H9 (cell line): ENCODE measurements around the gene RYR3. TPM values are rescaled to one million over a fixed set of nuclear protein-coding genes. Genes with fewer than 3 reads are reported as not detected.

ENCODE experiments used
- DNase-seq: peaks from one replicate; pipeline ENCODE4 v3.0.0-alpha.2; 2017
- H2AFZ ChIP-seq: one replicate; pipeline ENCODE4 v1.6.1; 2013; ENCODE audit warnings: mild to moderate bottlenecking, low read length, control low read depth, moderate library complexity
- H2AK5ac ChIP-seq: 2 replicates; pipeline ENCODE4 v1.6.1; 2013; ENCODE audit warnings: low read length, control low read depth, mixed read lengths; ENCODE audit not compliant: insufficient read length
- H2BK120ac ChIP-seq: one replicate; pipeline ENCODE4 v1.6.1; 2013; ENCODE audit warnings: low read depth, mild to moderate bottlenecking, low read length, control low read depth, inconsistent platforms; ENCODE audit not compliant: poor library complexity, severe bottlenecking
- H2BK12ac ChIP-seq: 2 replicates; pipeline ENCODE4 v1.6.1; 2013; ENCODE audit warnings: low read length, control low read depth, mixed read lengths, low read depth; ENCODE audit not compliant: insufficient read length
- H2BK15ac ChIP-seq: 2 replicates; pipeline ENCODE4 v1.6.1; 2013; ENCODE audit warnings: low read depth, low read length, control low read depth
- H2BK20ac ChIP-seq: one replicate; pipeline ENCODE4 v1.6.1; 2013; ENCODE audit warnings: low read depth, mild to moderate bottlenecking, low read length, control low read depth, inconsistent platforms; ENCODE audit not compliant: poor library complexity, severe bottlenecking
- H2BK5ac ChIP-seq: 2 replicates; pipeline ENCODE4 v1.6.1; 2013; ENCODE audit warnings: low read length, control low read depth, mixed read lengths; ENCODE audit not compliant: insufficient read length
- H3K14ac ChIP-seq: 2 replicates; pipeline ENCODE4 v1.6.1; 2013; ENCODE audit warnings: low read length, control low read depth; ENCODE audit not compliant: insufficient read depth
- H3K18ac ChIP-seq: 2 replicates; pipeline ENCODE4 v1.6.1; 2013; ENCODE audit warnings: low read depth, mild to moderate bottlenecking, mixed read lengths, low read length, control low read depth; ENCODE audit not compliant: insufficient read length
- H3K23ac ChIP-seq: 2 replicates; pipeline ENCODE4 v1.6.1; 2013; ENCODE audit warnings: low read length, control low read depth, mixed read lengths, low read depth; ENCODE audit not compliant: insufficient read length
- H3K23me2 ChIP-seq: 2 replicates; pipeline ENCODE4 v1.6.1; 2013; ENCODE audit warnings: low read depth, mild to moderate bottlenecking, mixed read lengths, low read length, control low read depth; ENCODE audit not compliant: insufficient read length, poor library complexity, severe bottlenecking
- H3K27ac ChIP-seq: 2 replicates; pipeline ENCODE4 v1.5.1; 2013; ENCODE audit warnings: low read length, control low read depth, mixed read lengths, low read depth; ENCODE audit not compliant: insufficient read length
- H3K27me3 ChIP-seq: 2 replicates; pipeline ENCODE4 v1.6.1; 2013; ENCODE audit warnings: low read length, control low read depth, inconsistent platforms; ENCODE audit not compliant: insufficient read depth
- H3K4ac ChIP-seq: 2 replicates; pipeline ENCODE4 v1.6.1; 2013; ENCODE audit warnings: low read depth, mild to moderate bottlenecking, control low read depth, inconsistent platforms, low read length, moderate library complexity
- H3K4me1 ChIP-seq: 2 replicates; pipeline ENCODE4 v1.6.1; 2013; ENCODE audit warnings: low read length, control low read depth, inconsistent platforms; ENCODE audit not compliant: insufficient read depth
- H3K4me2 ChIP-seq: 2 replicates; pipeline ENCODE4 v1.6.1; 2013; ENCODE audit warnings: low read length, control low read depth, mixed read lengths; ENCODE audit not compliant: insufficient read length, insufficient read depth
- H3K56ac ChIP-seq: 2 replicates; pipeline ENCODE4 v1.6.1; 2013; ENCODE audit warnings: low read depth, mild to moderate bottlenecking, mixed read lengths, low read length, control low read depth; ENCODE audit not compliant: insufficient read length
- H3K79me1 ChIP-seq: 2 replicates; pipeline ENCODE4 v1.6.1; 2013; ENCODE audit warnings: low read depth, mild to moderate bottlenecking, moderate library complexity, low read length, control low read depth, inconsistent platforms; ENCODE audit not compliant: insufficient read depth, poor library complexity, severe bottlenecking
- H3K79me2 ChIP-seq: 2 replicates; pipeline ENCODE4 v1.6.1; 2013; ENCODE audit warnings: low read length, control low read depth, inconsistent platforms; ENCODE audit not compliant: insufficient read depth
- H3K9ac ChIP-seq: 2 replicates; pipeline ENCODE4 v1.6.1; 2013; ENCODE audit warnings: low read length, control low read depth, mixed read lengths; ENCODE audit not compliant: insufficient read length; ENCODE audit errors: extremely low read depth
- H3K9me3 ChIP-seq: one replicate; pipeline ENCODE4 v1.6.1; 2013; ENCODE audit warnings: low read depth, low read length, inconsistent platforms; ENCODE audit not compliant: control insufficient read depth
- H3T11ph ChIP-seq: one replicate; pipeline ENCODE4 v1.6.1; 2013; ENCODE audit warnings: mild to moderate bottlenecking, low read length, control low read depth, inconsistent platforms
- H4K20me1 ChIP-seq: one replicate; pipeline ENCODE4 v1.6.1; 2013; ENCODE audit not compliant: control insufficient read depth, insufficient read length, insufficient read depth
- H4K5ac ChIP-seq: 2 replicates; pipeline ENCODE4 v1.6.1; 2013; ENCODE audit warnings: low read depth, mild to moderate bottlenecking, mixed read lengths, low read length, control low read depth; ENCODE audit not compliant: insufficient read length
- H4K8ac ChIP-seq: replicated peaks from 2 replicates; pipeline ENCODE4 v1.6.1; 2013; ENCODE audit warnings: low read length, control low read depth, mixed read lengths, low read depth; ENCODE audit not compliant: insufficient read length
- H4K91ac ChIP-seq: 2 replicates; pipeline ENCODE4 v1.6.1; 2013; ENCODE audit warnings: low read depth, mild to moderate bottlenecking, moderate library complexity, mixed read lengths, low read length, control low read depth; ENCODE audit not compliant: insufficient read length
- H3K27ac Mint-ChIP-seq, 3 experiments: 2 replicates in 2 of 3; 3 replicates in 1 of 3; pipeline ENCODE4 v1.8.0; 2020 to 2021; ENCODE audit warnings: mixed read lengths in 3 of 3, mild to moderate bottlenecking in 1 of 3, moderate library complexity in 1 of 3
- H3K27me3 Mint-ChIP-seq: 2 replicates; pipeline ENCODE4 v1.8.0; 2021; ENCODE audit warnings: low read depth, mild to moderate bottlenecking, moderate library complexity, mixed read lengths
- H3K36me3 Mint-ChIP-seq, 3 experiments: 2 replicates in 2 of 3; 3 replicates in 1 of 3; pipeline ENCODE4 v1.8.0; 2020 to 2021; ENCODE audit warnings: low read depth in 3 of 3, mixed read lengths in 3 of 3; ENCODE audit not compliant: insufficient read depth in 1 of 3
- H3K4me1 Mint-ChIP-seq, 2 experiments: 2 replicates each; pipeline ENCODE4 v1.8.0; 2020; ENCODE audit warnings: mixed read lengths in 2 of 2
- H3K4me3 Mint-ChIP-seq, 2 experiments: 2 replicates in 1 of 2; 3 replicates in 1 of 2; pipeline ENCODE4 v1.8.0; 2020 to 2021; ENCODE audit warnings: mild to moderate bottlenecking in 2 of 2, mixed read lengths in 2 of 2, moderate library complexity in 1 of 2
- H3K9me3 Mint-ChIP-seq, 2 experiments: 2 replicates in 1 of 2; 3 replicates in 1 of 2; pipeline ENCODE4 v1.8.0; 2020; ENCODE audit warnings: mild to moderate bottlenecking in 2 of 2, mixed read lengths in 2 of 2, moderate library complexity in 1 of 2
- WGBS: extraction: QIAGEN DNeasy Blood & Tissue Kit; methylation state at CpG from one replicate; pipeline ENCODE4 v1.1.7; 2013; ENCODE audit warnings: missing lambda C conversion rate, low lambda C conversion rate, mixed read lengths; ENCODE audit not compliant: insufficient read length; ENCODE audit errors: extremely low coverage; 5-methylcytosine and 5-hydroxymethylcytosine counted together
- total RNA-seq: library from RNA; stranded (reverse); gene quantifications from 2 replicates; pipeline ENCODE4 v1.2.1, GENCODE V29; 2021
- TF ChIP-seq, protein P1 (sequence below): fragments of 200-600 bp; sonication (generic); conservative IDR thresholded peaks from 3 replicates; pipeline ENCODE4 v1.8.0; 2021; ENCODE audit warnings: antibody characterized with exemption, mild to moderate bottlenecking

RYR3 gene
- total RNA-seq, 1 experiment from 2014 or later, result 0.85 TPM

DNA sequence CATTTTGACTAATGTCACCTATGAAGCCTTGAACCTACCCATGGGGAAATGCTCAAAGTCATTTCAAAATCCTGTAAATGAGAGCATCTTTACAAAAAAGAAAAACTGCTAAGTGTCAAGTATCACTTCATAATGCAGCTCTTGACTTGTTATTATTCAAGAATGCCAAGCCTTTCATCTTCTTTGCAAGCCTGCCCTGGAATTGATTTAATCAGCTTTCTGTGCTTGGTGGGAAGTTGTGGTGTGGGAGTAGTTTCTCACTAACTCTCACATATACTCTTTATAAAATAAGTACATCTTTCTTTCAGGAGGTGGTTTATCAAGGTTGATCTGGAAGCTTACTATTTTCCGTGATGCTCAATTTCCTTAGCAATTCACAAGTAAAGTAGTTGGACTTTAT is 43.6 kb downstream of the RYR3 start:
- H2AFZ ChIP-seq, result no peak overlapping the region
- H2BK12ac ChIP-seq, result no peak overlapping the region
- H4K5ac ChIP-seq, result no peak overlapping the region
- no CpG with 5 or more reads among the region's 1 CpG for WGBS
- H3K79me2 ChIP-seq, result no peaks in the 10 kb centered on the region
- no peak overlapping the region for H4K91ac ChIP-seq
- H3K27ac ChIP-seq, result no peak overlapping the region
- H3K9me3 ChIP-seq, result no peaks in the 10 kb centered on the region
- no peaks in the 10 kb centered on the region for H3K27me3 ChIP-seq
- no peak overlapping the region for H2BK20ac ChIP-seq
- TF ChIP-seq, protein P1, sequence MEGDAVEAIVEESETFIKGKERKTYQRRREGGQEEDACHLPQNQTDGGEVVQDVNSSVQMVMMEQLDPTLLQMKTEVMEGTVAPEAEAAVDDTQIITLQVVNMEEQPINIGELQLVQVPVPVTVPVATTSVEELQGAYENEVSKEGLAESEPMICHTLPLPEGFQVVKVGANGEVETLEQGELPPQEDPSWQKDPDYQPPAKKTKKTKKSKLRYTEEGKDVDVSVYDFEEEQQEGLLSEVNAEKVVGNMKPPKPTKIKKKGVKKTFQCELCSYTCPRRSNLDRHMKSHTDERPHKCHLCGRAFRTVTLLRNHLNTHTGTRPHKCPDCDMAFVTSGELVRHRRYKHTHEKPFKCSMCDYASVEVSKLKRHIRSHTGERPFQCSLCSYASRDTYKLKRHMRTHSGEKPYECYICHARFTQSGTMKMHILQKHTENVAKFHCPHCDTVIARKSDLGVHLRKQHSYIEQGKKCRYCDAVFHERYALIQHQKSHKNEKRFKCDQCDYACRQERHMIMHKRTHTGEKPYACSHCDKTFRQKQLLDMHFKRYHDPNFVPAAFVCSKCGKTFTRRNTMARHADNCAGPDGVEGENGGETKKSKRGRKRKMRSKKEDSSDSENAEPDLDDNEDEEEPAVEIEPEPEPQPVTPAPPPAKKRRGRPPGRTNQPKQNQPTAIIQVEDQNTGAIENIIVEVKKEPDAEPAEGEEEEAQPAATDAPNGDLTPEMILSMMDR, result no peak
- H3K4me1 ChIP-seq, result no peaks in the 10 kb centered on the region
- no peak overlapping the region for H2AK5ac ChIP-seq
- Mint-ChIP-seq H3K4me1 (peaks cover 5 to 6% of the 10 kb centered on the region in 2 experiments; a peak in 3 of 4 replicates), H3K4me3 (no peak overlapping the region), H3K27ac (no peak overlapping the region), H3K27me3 (no peaks in the 10 kb centered on the region), H3K9me3 (no peaks in the 10 kb centered on the region), H3K36me3 (no peaks in the 10 kb centered on the region)
- no peak overlapping the region for H2BK15ac ChIP-seq
- no peak overlapping the region for H2BK5ac ChIP-seq
- H2BK120ac ChIP-seq, result no peak overlapping the region
- no peak overlapping the region for H3K23ac ChIP-seq
- DNase-seq, result no peak
- no peak overlapping the region for H3K56ac ChIP-seq
- H3K4ac ChIP-seq, result no peak overlapping the region
- no peaks in the 10 kb centered on the region for H3K23me2 ChIP-seq
- H3T11ph ChIP-seq, result no peak overlapping the region
- H4K8ac ChIP-seq, result no peak overlapping the region
- H3K9ac ChIP-seq, result no peak overlapping the region
- no peaks in the 10 kb centered on the region for H4K20me1 ChIP-seq
- H3K18ac ChIP-seq, result no peak overlapping the region
- H3K79me1 ChIP-seq, result no peaks in the 10 kb centered on the region
- H3K4me2 ChIP-seq, result no peak overlapping the region
- no peak overlapping the region for H3K14ac ChIP-seq
